Esophagus muscularis mucosa (tissue), 4 donors: ENCODE data around the gene RALGDS. TPM values are rescaled to one million over a fixed set of nuclear protein-coding genes. Genes with fewer than 3 reads are reported as not detected.

Experiments
- DNase-seq: peaks from one replicate; pipeline ENCODE4 v3.0.0-alpha.2; 2017; ENCODE audit errors: extremely low spot score
- H3K27ac ChIP-seq, 4 donors: fragments of 200-600 bp; sonication (generic); replicated peaks in 1 of 4; 1 replicate in 3 of 4; 2 replicates in 1 of 4; pipeline ENCODE4 v1.5.1; 2016 to 2019; ENCODE audit warnings: mild to moderate bottlenecking in 1 of 4
- H3K27me3 ChIP-seq, 4 donors: fragments of 200-600 bp; sonication (generic); one replicate each; pipeline versions ENCODE4 v1.5.1 to v1.6.0; 2016 to 2019
- H3K36me3 ChIP-seq, 4 donors: fragments of 200-600 bp; sonication (generic); one replicate each; pipeline ENCODE4 v1.5.1; 2016 to 2019
- H3K4me1 ChIP-seq, 4 donors: fragments of 200-600 bp; sonication (generic); one replicate each; pipeline ENCODE4 v1.5.1; 2016 to 2019
- H3K4me3 ChIP-seq, 4 donors: fragments of 200-600 bp; sonication (generic); 1 replicate in 2 of 4; 2 replicates in 2 of 4; pipeline ENCODE4 v1.5.1; 2016 to 2019; ENCODE audit warnings: mild to moderate bottlenecking in 4 of 4, moderate library complexity in 1 of 4
- H3K9me3 ChIP-seq, 4 donors: fragments of 200-600 bp; sonication (generic); 1 replicate in 3 of 4; 2 replicates in 1 of 4; pipeline ENCODE4 v1.5.1; 2016 to 2019
- CTCF ChIP-seq, 3 experiments: fragments of 200-600 bp in 2 of 3; fragments of 450-650 bp in 1 of 3; sonication (generic) in 2 of 3; IDR thresholded peaks; one replicate each; pipeline ENCODE4 v1.5.1; 2017 to 2019; ENCODE audit warnings: antibody characterized with exemption in 3 of 3, mild to moderate bottlenecking in 2 of 3, moderate library complexity in 1 of 3
- EP300 ChIP-seq: sonication (generic); formaldehyde crosslinking; IDR thresholded peaks from one replicate; pipeline ENCODE4 v1.6.1; 2017; ENCODE audit warnings: antibody characterized with exemption
- POLR2A ChIP-seq: fragments of 450-650 bp; IDR thresholded peaks from one replicate; pipeline ENCODE4 v1.6.1; 2017; ENCODE audit warnings: antibody characterized with exemption, moderate library complexity, mild to moderate bottlenecking, low read depth
- POLR2AphosphoS5 ChIP-seq, 2 donors: sonication (generic); formaldehyde crosslinking; IDR thresholded peaks; one replicate each; pipeline ENCODE4 v1.6.1; 2017; ENCODE audit warnings: antibody characterized with exemption in 2 of 2
- WGBS: methylation state at CpG from one replicate; pipeline ENCODE4 v1.1.5; 2018; 5-methylcytosine and 5-hydroxymethylcytosine counted together
- intact Hi-C: fragments of 100-400 bp; cut with DNase I; formaldehyde crosslinking; loops from one replicate; pipeline ENCODE4 v1.15.1; 2023
- total RNA-seq, 4 donors: library from RNA; depleted of rRNA; stranded (reverse); fragments of >200 nt; gene quantifications; one replicate each; pipeline versions ENCODE4 v1.1.0 to v1.2.1, GENCODE V29; 2016

The RALGDS gene
- total RNA-seq, 4 donors from 2014 or later: 48.6 to 67.4 (median 54.8) TPM

GRCh38 chr9:133060417-133060841 lies 60.6 kb downstream of the RALGDS start:
- intact Hi-C loops: no loop called here
- no peaks in the 10 kb centered on the region for H3K9me3 ChIP-seq
- H3K36me3 ChIP-seq: peaks cover 22 to 45% (median 34%) of the 10 kb centered on the region in 4 donors
- 61% methylated on average over 6 of the region's 6 CpGs for whole genome bisulfite sequencing
- no peaks in the 10 kb centered on the region for H3K27me3 ChIP-seq
- no peak for DNase-seq
- no peak for TF ChIP-seq POLR2A
- no peak for TF ChIP-seq CTCF (IDR thresholded peaks at IDR 0.05)
- no peak for TF ChIP-seq POLR2AphosphoS5 (IDR thresholded peaks at IDR 0.05)
- no peak for TF ChIP-seq EP300
- H3K27ac ChIP-seq: no peak overlapping the region
- no peak overlapping the region for H3K4me3 ChIP-seq
- peaks cover 0 to 12% (median 0%) of the 10 kb centered on the region in 4 donors for H3K4me1 ChIP-seq

- Histone ChIP-seq H3K27ac (no peak overlapping the region), H3K4me1 (peaks cover 0 to 17% (median 0%) of the 10 kb centered on the region in 4 donors), H3K36me3 (peaks cover 30 to 45% (median 40%) of the 10 kb centered on the region in 4 donors), H3K4me3 (no peak overlapping the region), H3K27me3 (no peaks in the 10 kb centered on the region), H3K9me3 (no peaks in the 10 kb centered on the region)
- 57% methylated on average over 7 of the region's 7 CpGs for WGBS
- DNase-seq: no peak
- TF ChIP-seq POLR2A (no peak), EP300 (no peak), CTCF (IDR thresholded peaks at IDR 0.05) (no peak), POLR2AphosphoS5 (IDR thresholded peaks at IDR 0.05) (no peak)
- intact Hi-C loops: no loop called here
These were observed 61.4 kb downstream of the RALGDS start for GRCh38 chr9:133059623-133060022.

GRCh38 chr9:133058550-133059320 lies 62.3 kb downstream of the RALGDS start:
- Histone ChIP-seq H3K27ac (no peak overlapping the region), H3K27me3 (no peaks in the 10 kb centered on the region), H3K36me3 (peaks cover 39 to 51% (median 48%) of the 10 kb centered on the region in 4 donors), H3K4me1 (peaks cover 0 to 22% (median 0%) of the 10 kb centered on the region in 4 donors), H3K9me3 (no peaks in the 10 kb centered on the region), H3K4me3 (no peak overlapping the region)
- intact Hi-C loops: no loop called here
- TF ChIP-seq CTCF (IDR thresholded peaks at IDR 0.05) (no peak), POLR2A (no peak), EP300 (no peak)
- DNase-seq: no peak
- WGBS: 82% methylated on average over 12 of the region's 12 CpGs

GRCh38 chr9:133058071-133058470 lies 63.0 kb downstream of the RALGDS start:
- TF ChIP-seq CTCF (IDR thresholded peaks at IDR 0.05): no peak
- TF ChIP-seq POLR2AphosphoS5 (IDR thresholded peaks at IDR 0.05): no peak
- no peak for TF ChIP-seq POLR2A
- TF ChIP-seq EP300: no peak
- Histone ChIP-seq H3K27me3 (no peaks in the 10 kb centered on the region), H3K36me3 (peaks cover 44 to 57% (median 54%) of the 10 kb centered on the region in 4 donors), H3K27ac (no peak overlapping the region), H3K4me1 (peaks cover 0 to 22% (median 0%) of the 10 kb centered on the region in 4 donors), H3K9me3 (no peaks in the 10 kb centered on the region), H3K4me3 (no peak overlapping the region)
- no peak for DNase-seq
- intact Hi-C loops: no loop called here
- WGBS: 70% methylated on average over 2 of the region's 7 CpGs
